HCT116 (cell line): ENCODE data around the gene ZFR2.

Experiments used
- CBX3 ChIP-seq: IDR thresholded peaks from 2 replicates; pipeline ENCODE4 v1.6.1; 2012; ENCODE audit warnings: low read depth
- CEBPB ChIP-seq: IDR thresholded peaks from 2 replicates; pipeline ENCODE4 v1.6.1; 2012; ENCODE audit warnings: low read depth
- CTCF ChIP-seq, 3 experiments: fragments of 200-600 bp in 1 of 3; sonication (generic) in 1 of 3; IDR thresholded peaks in 2 of 3; conservative IDR thresholded peaks in 1 of 3; 2 replicates each; pipeline ENCODE4 v1.5.1; 2012 to 2017; ENCODE audit warnings: low read depth in 2 of 3, low read length in 2 of 3, antibody characterized with exemption in 1 of 3, borderline replicate concordance in 1 of 3, control low read depth in 1 of 3, mild to moderate bottlenecking in 1 of 3, mixed read lengths in 1 of 3, mixed run types in 1 of 3, moderate library complexity in 1 of 3; ENCODE audit not compliant: insufficient read depth in 1 of 3
- ELF1 ChIP-seq: IDR thresholded peaks from 2 replicates; pipeline ENCODE4 v1.6.1; 2012; ENCODE audit warnings: low read depth, borderline replicate concordance
- EZH2 ChIP-seq: fragments of 200-600 bp; sonication (generic); IDR thresholded peaks from 2 replicates; pipeline ENCODE4 v1.6.1; 2017; ENCODE audit warnings: antibody characterized with exemption, mixed run types
- FOSL1 ChIP-seq: IDR thresholded peaks from 2 replicates; pipeline ENCODE4 v1.6.1; 2012; ENCODE audit warnings: low read depth
- POLR2A ChIP-seq: IDR thresholded peaks from 2 replicates; pipeline ENCODE4 v1.7.0; 2011; ENCODE audit warnings: borderline replicate concordance; ENCODE audit not compliant: insufficient read depth, insufficient read length; ENCODE audit errors: extremely low read depth
- POLR2AphosphoS5 ChIP-seq: IDR thresholded peaks from 2 replicates; pipeline ENCODE4 v1.6.1; 2011; ENCODE audit warnings: mild to moderate bottlenecking, low read depth, low read length, moderate library complexity
- RAD21 ChIP-seq: IDR thresholded peaks from 2 replicates; pipeline ENCODE4 v1.6.1; 2012; ENCODE audit warnings: low read depth, mild to moderate bottlenecking
- TCF7L2 ChIP-seq: IDR thresholded peaks from 2 replicates; pipeline ENCODE4 v1.7.0; 2011; ENCODE audit warnings: borderline replicate concordance, inconsistent platforms; ENCODE audit not compliant: insufficient read depth, insufficient read length; ENCODE audit errors: extremely low read depth
- YY1 ChIP-seq: IDR thresholded peaks from 2 replicates; pipeline ENCODE4 v1.6.1; 2011; ENCODE audit warnings: low read length, low read depth, moderate library complexity, mild to moderate bottlenecking; ENCODE audit not compliant: insufficient replicate concordance; ENCODE audit errors: extremely low read depth
- ZNF274 ChIP-seq: fragments of 200-500 bp; sonication (Bioruptor generic); IDR thresholded peaks from 2 replicates; pipeline ENCODE4 v1.6.1; 2014; ENCODE audit warnings: mild to moderate bottlenecking, low read depth, low read length, inconsistent platforms
- TF ChIP-seq, protein P1 (sequence below): IDR thresholded peaks from 2 replicates; pipeline ENCODE4 v1.6.1; 2012
- TF ChIP-seq, protein P2 (sequence below): IDR thresholded peaks from 2 replicates; pipeline ENCODE4 v1.6.1; 2012; ENCODE audit warnings: low read depth

GRCh38 chr19:3761382-3762129, 107.3 kb downstream of the ZFR2 start, which contains the start of gene APBA3:
- TF ChIP-seq EZH2 = no peak
- peak; percentile 86 for TF ChIP-seq POLR2AphosphoS5
- peak in 2 of 3 experiments; percentile 66 to 67; a peak in 5 of 6 replicates for TF ChIP-seq CTCF (IDR thresholded peaks at IDR 0.05 in 2 of 3, conservative IDR thresholded peaks at IDR 0.05 in 1 of 3; ENCODE audit: borderline replicate concordance in 1 of 3, insufficient read depth in 1 of 3, low read depth in 2 of 3, low read length in 2 of 3)
- no peak for TF ChIP-seq TCF7L2
- peak; percentile 54 for TF ChIP-seq POLR2A
- no peak for TF ChIP-seq CEBPB
- TF ChIP-seq ELF1 = no peak; the same call in 1 of the 2 replicates
- TF ChIP-seq, protein P1, sequence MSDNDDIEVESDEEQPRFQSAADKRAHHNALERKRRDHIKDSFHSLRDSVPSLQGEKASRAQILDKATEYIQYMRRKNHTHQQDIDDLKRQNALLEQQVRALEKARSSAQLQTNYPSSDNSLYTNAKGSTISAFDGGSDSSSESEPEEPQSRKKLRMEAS = peak; percentile 64; the same call in 1 of the 2 replicates
- peak; percentile 59 for TF ChIP-seq YY1
- no peak; the same call in 1 of the 2 replicates for TF ChIP-seq CBX3
- TF ChIP-seq, protein P2, sequence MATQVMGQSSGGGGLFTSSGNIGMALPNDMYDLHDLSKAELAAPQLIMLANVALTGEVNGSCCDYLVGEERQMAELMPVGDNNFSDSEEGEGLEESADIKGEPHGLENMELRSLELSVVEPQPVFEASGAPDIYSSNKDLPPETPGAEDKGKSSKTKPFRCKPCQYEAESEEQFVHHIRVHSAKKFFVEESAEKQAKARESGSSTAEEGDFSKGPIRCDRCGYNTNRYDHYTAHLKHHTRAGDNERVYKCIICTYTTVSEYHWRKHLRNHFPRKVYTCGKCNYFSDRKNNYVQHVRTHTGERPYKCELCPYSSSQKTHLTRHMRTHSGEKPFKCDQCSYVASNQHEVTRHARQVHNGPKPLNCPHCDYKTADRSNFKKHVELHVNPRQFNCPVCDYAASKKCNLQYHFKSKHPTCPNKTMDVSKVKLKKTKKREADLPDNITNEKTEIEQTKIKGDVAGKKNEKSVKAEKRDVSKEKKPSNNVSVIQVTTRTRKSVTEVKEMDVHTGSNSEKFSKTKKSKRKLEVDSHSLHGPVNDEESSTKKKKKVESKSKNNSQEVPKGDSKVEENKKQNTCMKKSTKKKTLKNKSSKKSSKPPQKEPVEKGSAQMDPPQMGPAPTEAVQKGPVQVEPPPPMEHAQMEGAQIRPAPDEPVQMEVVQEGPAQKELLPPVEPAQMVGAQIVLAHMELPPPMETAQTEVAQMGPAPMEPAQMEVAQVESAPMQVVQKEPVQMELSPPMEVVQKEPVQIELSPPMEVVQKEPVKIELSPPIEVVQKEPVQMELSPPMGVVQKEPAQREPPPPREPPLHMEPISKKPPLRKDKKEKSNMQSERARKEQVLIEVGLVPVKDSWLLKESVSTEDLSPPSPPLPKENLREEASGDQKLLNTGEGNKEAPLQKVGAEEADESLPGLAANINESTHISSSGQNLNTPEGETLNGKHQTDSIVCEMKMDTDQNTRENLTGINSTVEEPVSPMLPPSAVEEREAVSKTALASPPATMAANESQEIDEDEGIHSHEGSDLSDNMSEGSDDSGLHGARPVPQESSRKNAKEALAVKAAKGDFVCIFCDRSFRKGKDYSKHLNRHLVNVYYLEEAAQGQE = no peak
- TF ChIP-seq RAD21 = no peak
- no peak for TF ChIP-seq ZNF274
- TF ChIP-seq FOSL1 = no peak
